ENCODE results near the gene PDCD1. TPM values are rescaled to one million over a fixed set of nuclear protein-coding genes. Genes with fewer than 3 reads are reported as not detected.

PDCD1 gene
- total and polyA plus RNA-seq, 2 experiments from 2014 or later = not detected

DNA sequence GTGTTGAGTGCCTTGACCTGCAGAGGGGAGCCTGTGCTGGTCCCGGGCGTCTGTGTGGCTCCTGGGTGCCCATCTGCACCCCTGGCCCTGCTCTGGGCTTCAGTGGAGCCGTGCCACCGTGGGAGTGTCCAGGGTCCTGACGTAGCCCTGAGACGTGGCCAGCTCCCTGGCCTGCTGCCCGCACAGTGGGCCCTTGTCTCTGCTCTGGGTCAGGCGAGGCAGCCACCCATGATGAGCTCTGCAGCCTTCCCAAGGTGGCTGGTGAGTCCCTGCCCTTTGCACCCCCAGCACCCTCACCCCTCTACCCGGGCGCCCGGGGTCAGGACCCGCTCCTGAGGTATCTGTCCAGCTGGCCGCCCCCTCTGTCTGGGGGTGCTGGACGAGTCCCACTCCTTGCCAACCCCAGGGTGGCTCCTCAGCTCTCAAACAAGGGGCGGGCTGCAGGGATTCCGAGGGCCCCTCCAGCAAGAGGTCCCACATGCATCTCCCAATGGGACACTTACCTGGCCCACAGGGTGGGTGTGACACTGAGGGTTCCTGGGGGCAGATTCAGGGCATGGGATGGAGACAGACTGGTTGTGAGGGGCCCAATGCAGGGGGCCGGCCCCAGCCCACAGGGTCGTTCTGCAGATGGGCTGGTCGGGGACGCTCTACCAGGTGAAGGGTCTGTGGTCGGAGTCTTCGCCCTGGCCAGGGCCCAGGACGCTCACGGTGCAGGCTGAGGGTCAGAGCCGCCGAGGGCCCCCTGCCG is 47.3 kb downstream of the PDCD1 start:
- in situ Hi-C loops (cut with MboI) = no loop called here
- H3K27me3 ChIP-seq (replicated peaks; ENCODE audit: insufficient read depth) = no peaks in the 10 kb centered on the region
- H3K4me3 ChIP-seq = no peak overlapping the region
- H3K9me2 ChIP-seq (ENCODE audit: insufficient read depth) = no peaks in the 10 kb centered on the region
- H2AFZ ChIP-seq = no peak overlapping the region
- H3K36me3 ChIP-seq (ENCODE audit: low read depth) = no peaks in the 10 kb centered on the region
- no peaks in the 10 kb centered on the region for H3K4me1 ChIP-seq (ENCODE audit: insufficient read depth)
- H4K20me1 ChIP-seq (ENCODE audit: insufficient read depth) = no peaks in the 10 kb centered on the region
- H3K79me2 ChIP-seq (ENCODE audit: insufficient read depth) = no peaks in the 10 kb centered on the region
- no peaks in the 10 kb centered on the region for H3F3A ChIP-seq (ENCODE audit: insufficient read depth)
- TF ChIP-seq EZH2 (IDR thresholded peaks at IDR 0.05; ENCODE audit: insufficient read depth, poor library complexity, severe bottlenecking) = no peak
- TF ChIP-seq EZH2phosphoT487 (IDR thresholded peaks at IDR 0.05; ENCODE audit: insufficient read depth, low read depth) = no peak
- no peak for DNase-seq
- no peak overlapping the region for H3K4me2 ChIP-seq (ENCODE audit: unreplicated experiment)
- H3K9me3 ChIP-seq (ENCODE audit: low read depth) = no peaks in the 10 kb centered on the region
- no peak overlapping the region for H3K27ac ChIP-seq
- no peak overlapping the region for H3K9ac ChIP-seq
- 67 to 70% methylated on average over 24 to 25 of the region's 27 CpGs for whole genome bisulfite sequencing, 2 experiments (ENCODE audit: low coverage in 1 of 2, low lambda C conversion rate in 2 of 2, missing lambda C conversion rate in 2 of 2)

GRCh38 chr2:241810307-241811200 is 48.1 kb downstream of the PDCD1 start:
- H3K4me2 ChIP-seq (ENCODE audit: unreplicated experiment) = no peak overlapping the region
- no peaks in the 10 kb centered on the region for H3K27me3 ChIP-seq (replicated peaks; ENCODE audit: insufficient read depth)
- no peaks in the 10 kb centered on the region for H3F3A ChIP-seq (ENCODE audit: insufficient read depth)
- in situ Hi-C loops (cut with MboI) = no loop called here
- WGBS, 2 experiments (ENCODE audit: low coverage in 1 of 2, low lambda C conversion rate in 2 of 2, missing lambda C conversion rate in 2 of 2) = 58 to 62% methylated on average over 18 to 23 of the region's 28 CpGs
- no peaks in the 10 kb centered on the region for H3K79me2 ChIP-seq (ENCODE audit: insufficient read depth)
- no peaks in the 10 kb centered on the region for H3K9me3 ChIP-seq (ENCODE audit: low read depth)
- H3K27ac ChIP-seq = no peak overlapping the region
- no peaks in the 10 kb centered on the region for H3K4me1 ChIP-seq (ENCODE audit: insufficient read depth)
- H3K36me3 ChIP-seq (ENCODE audit: low read depth) = no peaks in the 10 kb centered on the region
- H4K20me1 ChIP-seq (ENCODE audit: insufficient read depth) = no peaks in the 10 kb centered on the region
- H2AFZ ChIP-seq = no peak overlapping the region
- no peak for TF ChIP-seq EZH2 (IDR thresholded peaks at IDR 0.05; ENCODE audit: insufficient read depth, poor library complexity, severe bottlenecking)
- DNase-seq = no peak
- no peak overlapping the region for H3K4me3 ChIP-seq
- no peak overlapping the region for H3K9ac ChIP-seq
- no peaks in the 10 kb centered on the region for H3K9me2 ChIP-seq (ENCODE audit: insufficient read depth)

GRCh38 chr2:241809383-241810306 is 49.0 kb downstream of the PDCD1 start:
- no peaks in the 10 kb centered on the region for H3K9me3 ChIP-seq (ENCODE audit: low read depth)
- H3K4me1 ChIP-seq (ENCODE audit: insufficient read depth) = no peaks in the 10 kb centered on the region
- no peak overlapping the region for H3K4me2 ChIP-seq (ENCODE audit: unreplicated experiment)
- H3K9ac ChIP-seq = no peak overlapping the region
- H2AFZ ChIP-seq = no peak overlapping the region
- in situ Hi-C loops (cut with MboI) = no loop called here
- no peaks in the 10 kb centered on the region for H3F3A ChIP-seq (ENCODE audit: insufficient read depth)
- TF ChIP-seq EZH2phosphoT487 (IDR thresholded peaks at IDR 0.05; ENCODE audit: insufficient read depth, low read depth) = no peak
- TF ChIP-seq EZH2 (IDR thresholded peaks at IDR 0.05; ENCODE audit: insufficient read depth, poor library complexity, severe bottlenecking) = no peak
- WGBS, 2 experiments (ENCODE audit: low coverage in 1 of 2, low lambda C conversion rate in 2 of 2, missing lambda C conversion rate in 2 of 2) = 70 to 71% methylated on average over 23 to 29 of the region's 29 CpGs
- H3K36me3 ChIP-seq (ENCODE audit: low read depth) = no peaks in the 10 kb centered on the region
- no peak overlapping the region for H3K4me3 ChIP-seq
- no peak for DNase-seq
- H4K20me1 ChIP-seq (ENCODE audit: insufficient read depth) = no peaks in the 10 kb centered on the region
- peaks cover 2% of the 10 kb centered on the region; the same call in 1 of the 2 replicates for H3K27me3 ChIP-seq (replicated peaks; ENCODE audit: insufficient read depth)
- H3K27ac ChIP-seq = no peak overlapping the region
- H3K9me2 ChIP-seq (ENCODE audit: insufficient read depth) = no peaks in the 10 kb centered on the region
- no peaks in the 10 kb centered on the region for H3K79me2 ChIP-seq (ENCODE audit: insufficient read depth)
